Esophagus (tissue), 2 donors: ENCODE data around the gene SLC30A10. TPM values are rescaled to one million over a fixed set of nuclear protein-coding genes. Genes with fewer than 3 reads are reported as not detected.

Source experiments
- H3K27ac ChIP-seq, 2 donors: one replicate each; pipeline ENCODE4 v1.5.1; 2013; ENCODE audit warnings: low read depth in 2 of 2, mild to moderate bottlenecking in 2 of 2, inconsistent platforms in 1 of 2, low read length in 1 of 2, moderate library complexity in 1 of 2
- H3K27me3 ChIP-seq, 2 donors: one replicate each; pipeline ENCODE4 v1.6.1; 2013; ENCODE audit warnings: low read length in 2 of 2, control low read depth in 1 of 2, mild to moderate bottlenecking in 1 of 2; ENCODE audit not compliant: insufficient read depth in 2 of 2, control insufficient read depth in 1 of 2
- H3K36me3 ChIP-seq, 2 donors: one replicate each; pipeline ENCODE4 v1.6.1; 2013; ENCODE audit warnings: low read length in 1 of 2; ENCODE audit not compliant: control insufficient read depth in 2 of 2, insufficient read depth in 2 of 2
- H3K4me1 ChIP-seq, 2 donors: one replicate each; pipeline ENCODE4 v1.6.1; 2013; ENCODE audit warnings: low read length in 1 of 2; ENCODE audit not compliant: control insufficient read depth in 2 of 2, insufficient read depth in 2 of 2
- H3K4me3 ChIP-seq, 2 donors: one replicate each; pipeline ENCODE4 v1.5.1; 2013; ENCODE audit warnings: low read length in 2 of 2, mild to moderate bottlenecking in 2 of 2, low read depth in 1 of 2, moderate library complexity in 1 of 2
- H3K9me3 ChIP-seq, 2 donors: one replicate each; pipeline ENCODE4 v1.6.1; 2013; ENCODE audit warnings: mild to moderate bottlenecking in 2 of 2, low read depth in 1 of 2, low read length in 1 of 2, moderate library complexity in 1 of 2; ENCODE audit not compliant: control insufficient read depth in 2 of 2, insufficient read depth in 1 of 2
- WGBS, 2 donors: extraction: QIAGEN DNeasy Blood & Tissue Kit; methylation state at CpG; one replicate each; pipeline ENCODE4 v1.1.7; 2013; 5-methylcytosine and 5-hydroxymethylcytosine counted together
- polyA plus RNA-seq, 2 donors: library from polyadenylated mRNA; stranded (reverse); fragments of 200-250 nt; gene quantifications; one replicate each; pipeline ENCODE4 v1.2.3, GENCODE V29; 2013
- donor health status: healthy with polysubstance abuse.
- donor health status: Bipolar disorder and iron deficiency.

Gene SLC30A10
- polyA plus RNA-seq = not detected

- Histone ChIP-seq H3K9me3 (no peaks in the 10 kb centered on the region), H3K4me1 (peaks cover 8 to 10% of the 10 kb centered on the region in 2 donors), H3K36me3 (no peaks in the 10 kb centered on the region), H3K4me3 (peak within 1 kb of the TSS; percentile 24 to 35), H3K27me3 (peaks cover 0 to 2% of the 10 kb centered on the region in 2 donors), H3K27ac (no peak within 1 kb of the TSS)
- 2% methylated on average over 90 to 91 of the region's 91 CpGs for WGBS, 2 donors
Observed at GRCh38 chr1:219927956-219928790, at the start of gene SLC30A10. TSS of gene SLC30A10 (minus strand) at chr1:219928557. CDS start at chr1:219928440, 117 bp downstream.

- Histone ChIP-seq H3K27ac (no peak overlapping the region), H3K36me3 (peaks cover 4 to 6% of the 10 kb centered on the region in 2 donors), H3K27me3 (no peaks in the 10 kb centered on the region), H3K9me3 (no peaks in the 10 kb centered on the region), H3K4me1 (no peaks in the 10 kb centered on the region), H3K4me3 (no peak overlapping the region)
- WGBS, 2 donors = 86 to 93% methylated on average over 3 of the region's 3 CpGs
Observed at GRCh38 chr1:219973213-219973612, 44.9 kb upstream of the SLC30A10 start.

DNA sequence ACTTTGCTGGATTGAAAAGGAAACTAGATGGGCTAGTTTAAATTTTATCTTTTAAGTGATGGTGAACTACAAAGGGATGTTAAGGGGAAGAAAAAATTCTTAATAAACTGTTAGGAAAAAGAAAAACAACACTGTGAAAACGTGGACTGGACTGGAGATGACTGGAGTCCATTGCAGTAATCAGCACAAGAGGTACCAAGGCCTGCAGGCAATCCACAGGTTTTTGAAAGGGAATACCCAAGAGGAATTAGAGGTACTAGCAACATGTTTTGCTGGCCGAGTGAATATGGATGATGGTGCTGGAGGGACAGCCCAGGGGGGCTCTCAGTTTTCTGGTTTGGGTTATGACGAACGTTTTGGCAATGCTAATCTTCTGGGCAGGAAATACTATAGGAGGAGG is 39.0 kb upstream of the SLC30A10 start:
- WGBS, 2 donors = 85 to 86% methylated on average over 4 of the region's 4 CpGs
- no peaks in the 10 kb centered on the region for H3K9me3 ChIP-seq
- H3K4me3 ChIP-seq = no peak overlapping the region
- no peak overlapping the region for H3K27ac ChIP-seq
- no peaks in the 10 kb centered on the region for H3K36me3 ChIP-seq
- H3K27me3 ChIP-seq = no peaks in the 10 kb centered on the region
- no peaks in the 10 kb centered on the region for H3K4me1 ChIP-seq

DNA sequence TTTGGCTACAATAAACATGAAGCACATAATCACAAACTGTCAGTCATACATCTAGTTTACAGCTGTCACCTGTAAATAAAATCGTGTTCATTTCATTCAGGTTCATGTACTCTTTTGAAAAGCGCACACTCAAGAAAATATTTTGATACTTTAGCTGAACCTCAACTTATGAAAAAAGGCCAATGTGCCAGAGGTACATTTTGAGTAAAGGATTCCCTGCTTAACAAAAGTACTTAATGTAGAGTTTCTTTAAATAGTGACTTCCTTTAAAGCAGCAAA is 37.7 kb upstream of the SLC30A10 start:
- 82 to 88% methylated on average over 2 of the region's 2 CpGs for WGBS, 2 donors
- Histone ChIP-seq H3K27ac (no peak overlapping the region), H3K36me3 (no peaks in the 10 kb centered on the region), H3K9me3 (no peaks in the 10 kb centered on the region), H3K4me1 (no peaks in the 10 kb centered on the region), H3K27me3 (no peaks in the 10 kb centered on the region), H3K4me3 (no peak overlapping the region)

DNA sequence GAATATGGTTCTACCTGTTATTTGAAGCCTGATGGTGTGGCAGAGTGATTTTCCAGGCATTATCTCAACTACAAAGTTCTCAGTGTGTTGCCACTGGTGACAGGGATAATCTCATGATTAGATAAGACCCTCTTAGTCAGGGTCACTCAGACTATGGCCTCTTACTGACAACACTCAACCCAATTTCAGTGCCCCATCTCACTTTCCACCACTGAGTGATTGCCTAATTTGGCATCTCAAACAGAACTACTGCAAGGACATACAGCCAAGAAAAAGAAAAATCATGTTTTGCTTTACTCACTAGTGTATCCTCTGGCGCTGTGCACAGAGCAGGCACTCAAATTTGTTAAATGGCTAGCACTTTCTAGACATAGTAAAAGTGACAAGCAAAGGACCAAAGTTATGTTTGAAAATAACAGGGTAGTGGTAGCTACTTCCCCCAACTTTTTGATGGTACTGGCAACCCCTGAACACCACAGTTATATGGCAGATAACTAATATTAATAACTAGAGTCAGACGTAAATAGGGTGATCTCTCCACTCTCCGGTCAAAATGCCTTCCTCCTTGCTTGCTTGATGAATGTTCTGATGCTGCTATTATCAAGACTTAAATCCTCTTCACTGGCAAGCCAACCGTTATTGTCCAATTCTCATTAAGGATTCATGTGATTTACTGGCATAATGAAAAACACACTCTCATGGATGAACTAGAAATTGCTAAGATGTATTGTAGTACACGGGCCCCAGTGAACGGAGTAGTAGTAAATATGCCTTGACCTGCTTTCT is 37.1 kb upstream of the SLC30A10 start:
- 81 to 84% methylated on average over 6 of the region's 6 CpGs for WGBS, 2 donors
- no peaks in the 10 kb centered on the region for H3K9me3 ChIP-seq
- no peaks in the 10 kb centered on the region for H3K36me3 ChIP-seq
- H3K4me1 ChIP-seq = no peaks in the 10 kb centered on the region
- no peak overlapping the region for H3K27ac ChIP-seq
- no peaks in the 10 kb centered on the region for H3K27me3 ChIP-seq
- H3K4me3 ChIP-seq = no peak overlapping the region

DNA sequence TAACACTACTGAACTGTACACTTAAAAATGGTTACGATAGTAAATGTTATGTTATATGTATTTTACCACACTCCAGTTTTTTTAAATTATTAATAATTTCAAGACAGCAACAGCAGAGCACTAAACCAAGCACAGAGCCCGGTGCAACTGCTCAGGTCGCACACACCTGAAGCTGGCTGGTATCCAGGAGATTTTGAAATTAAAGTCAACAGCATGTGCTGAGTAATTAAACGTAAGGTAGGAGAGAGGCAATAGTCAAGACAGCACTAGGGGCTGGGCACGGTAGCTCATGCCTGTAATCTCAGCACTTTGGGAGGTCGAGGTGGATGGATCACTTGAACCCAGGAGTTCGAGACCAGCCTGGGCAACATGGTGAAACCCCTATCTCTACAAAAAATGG is 35.1 kb upstream of the SLC30A10 start:
- H3K9me3 ChIP-seq = no peaks in the 10 kb centered on the region
- no peak overlapping the region for H3K27ac ChIP-seq
- WGBS, 2 donors = 73% methylated on average over 7 of the region's 7 CpGs
- no peaks in the 10 kb centered on the region for H3K4me1 ChIP-seq
- H3K4me3 ChIP-seq = no peak overlapping the region
- no peaks in the 10 kb centered on the region for H3K27me3 ChIP-seq
- no peaks in the 10 kb centered on the region for H3K36me3 ChIP-seq

- H3K27ac ChIP-seq = no peak overlapping the region
- no peaks in the 10 kb centered on the region for H3K27me3 ChIP-seq
- no peaks in the 10 kb centered on the region for H3K9me3 ChIP-seq
- no peaks in the 10 kb centered on the region for H3K36me3 ChIP-seq
- 84 to 90% methylated on average over 3 of the region's 3 CpGs for WGBS, 2 donors
- no peak overlapping the region for H3K4me3 ChIP-seq
- H3K4me1 ChIP-seq = no peaks in the 10 kb centered on the region
Observed at GRCh38 chr1:219961684-219962083, 33.3 kb upstream of the SLC30A10 start.

- H3K9me3 ChIP-seq = no peaks in the 10 kb centered on the region
- no peaks in the 10 kb centered on the region for H3K4me1 ChIP-seq
- H3K4me3 ChIP-seq = no peak overlapping the region
- 57 to 63% methylated on average over 3 of the region's 3 CpGs for WGBS, 2 donors
- H3K27ac ChIP-seq = no peak overlapping the region
- no peaks in the 10 kb centered on the region for H3K36me3 ChIP-seq
- no peaks in the 10 kb centered on the region for H3K27me3 ChIP-seq
Observed at GRCh38 chr1:219959540-219960203, 31.3 kb upstream of the SLC30A10 start.

- Histone ChIP-seq H3K36me3 (no peaks in the 10 kb centered on the region), H3K4me3 (no peak overlapping the region), H3K4me1 (no peaks in the 10 kb centered on the region), H3K9me3 (no peaks in the 10 kb centered on the region), H3K27ac (no peak overlapping the region), H3K27me3 (no peaks in the 10 kb centered on the region)
- WGBS, 2 donors = 87 to 93% methylated on average over 16 of the region's 16 CpGs
Observed at GRCh38 chr1:219958875-219959417, 30.6 kb upstream of the SLC30A10 start.
